ENCODE data around the gene HS2ST1. TPM values are rescaled to one million over a fixed set of nuclear protein-coding genes. Genes with fewer than 3 reads are reported as not detected.

The HS2ST1 gene
- total RNA-seq, 2 donors from 2014 or later: 11.5 to 11.7 TPM

DNA sequence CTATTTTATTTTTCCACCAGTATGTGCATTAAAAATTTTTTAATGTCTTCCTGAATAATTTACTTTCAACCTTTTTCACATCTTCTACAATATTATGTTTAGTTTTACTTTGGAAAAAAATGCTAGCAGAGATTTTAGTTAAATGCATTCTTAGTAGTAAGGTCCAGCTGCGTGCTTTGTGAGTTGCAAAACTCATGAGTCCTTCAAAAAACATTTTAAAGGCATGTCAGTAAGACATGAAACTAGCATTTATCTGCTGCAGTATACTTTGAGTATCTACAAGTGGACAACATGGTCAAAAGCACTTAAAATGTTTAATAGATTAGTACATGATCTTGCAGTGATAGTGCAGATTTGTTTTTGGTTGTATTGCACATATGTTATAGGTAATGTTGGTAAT, 139.0 kb downstream of the HS2ST1 start:
- no peak overlapping the region for H3K4me3 ChIP-seq
- H3K27me3 ChIP-seq (replicated peaks; ENCODE audit: insufficient read depth): no peaks in the 10 kb centered on the region
- TF ChIP-seq POLR2A (IDR thresholded peaks at IDR 0.05) (no peak), CTCF (IDR thresholded peaks at IDR 0.05) (no peak), POLR2AphosphoS5 (IDR thresholded peaks at IDR 0.05) (no peak)
- DNase-seq (ENCODE audit: low spot score): no peak
- 97% methylated on average over 1 of the region's 1 CpG for WGBS
- H3K4me1 ChIP-seq (replicated peaks): no peaks in the 10 kb centered on the region
- H3K36me3 ChIP-seq: no peaks in the 10 kb centered on the region
- H3K27ac ChIP-seq: no peak overlapping the region
- intact Hi-C loops (cut with DNase I): no loop called here
- no peaks in the 10 kb centered on the region for H3K9me3 ChIP-seq

DNA sequence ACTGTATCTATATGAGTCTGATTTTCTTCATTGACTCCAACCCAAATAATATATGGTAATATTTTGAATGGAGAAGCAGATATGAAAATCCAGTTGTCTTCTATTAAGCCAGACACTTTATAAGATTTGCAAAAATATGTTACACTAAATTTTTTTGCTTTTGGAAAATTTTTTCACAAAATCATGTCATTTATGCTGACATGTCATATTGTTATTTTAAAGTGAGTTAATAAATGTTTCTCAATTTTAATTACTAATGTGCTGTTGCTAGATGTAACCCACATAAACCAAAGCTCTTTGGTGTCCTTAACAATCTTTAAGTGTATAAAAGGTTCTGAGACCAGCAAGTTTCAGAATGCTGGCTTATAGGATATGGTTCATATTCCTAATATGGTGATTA, 142.5 kb downstream of the HS2ST1 start:
- Histone ChIP-seq H3K36me3 (no peaks in the 10 kb centered on the region), H3K9me3 (no peaks in the 10 kb centered on the region), H3K4me3 (no peak overlapping the region), H3K4me1 (replicated peaks) (no peaks in the 10 kb centered on the region), H3K27ac (no peak overlapping the region), H3K27me3 (replicated peaks; ENCODE audit: insufficient read depth) (no peaks in the 10 kb centered on the region)
- TF ChIP-seq POLR2AphosphoS5 (IDR thresholded peaks at IDR 0.05) (no peak), CTCF (IDR thresholded peaks at IDR 0.05) (no peak), POLR2A (IDR thresholded peaks at IDR 0.05) (no peak)
- no peak for DNase-seq (ENCODE audit: low spot score)
- intact Hi-C loops (cut with DNase I): no loop called here

DNA sequence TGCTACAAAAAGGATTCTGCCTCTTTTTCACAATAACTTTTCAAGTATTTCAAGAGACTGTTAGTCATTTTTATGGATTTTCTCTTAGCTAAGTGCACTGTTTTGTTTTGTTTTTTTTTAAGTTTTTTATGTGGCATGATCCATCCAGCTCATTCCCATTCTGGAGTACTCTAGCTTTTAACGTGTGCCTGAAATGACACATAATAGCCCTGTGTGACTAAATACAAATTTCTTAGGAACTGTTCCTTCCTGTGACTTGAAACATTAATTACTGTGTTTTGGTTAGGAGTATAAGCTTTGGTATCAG, 143.9 kb downstream of the HS2ST1 start:
- intact Hi-C loops (cut with DNase I): no loop called here
- 24% methylated on average over 1 of the region's 1 CpG for WGBS
- no peak overlapping the region for H3K27ac ChIP-seq

DNA sequence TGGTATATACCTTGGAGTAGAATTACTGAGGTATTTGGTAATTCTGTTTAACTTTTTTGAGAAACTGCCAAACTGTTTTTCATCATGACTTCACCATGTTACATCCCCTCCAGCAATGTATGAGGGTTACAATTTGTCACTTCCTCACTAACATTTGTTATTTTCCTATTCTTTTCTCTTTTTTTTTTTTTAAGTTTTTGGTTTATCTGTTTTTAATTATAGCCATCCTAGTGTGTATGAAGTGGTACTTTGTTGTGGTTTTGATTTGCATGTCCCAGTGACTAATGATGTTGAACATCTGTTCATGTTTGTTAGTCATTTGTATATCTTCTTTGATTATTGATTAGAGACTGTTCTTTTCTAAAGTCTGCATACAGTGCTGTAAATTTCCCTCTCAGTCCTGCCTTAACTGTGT, 147.3 kb downstream of the HS2ST1 start:
- H3K4me3 ChIP-seq: no peak overlapping the region
- TF ChIP-seq CTCF (IDR thresholded peaks at IDR 0.05): no peak
- no peaks in the 10 kb centered on the region for H3K4me1 ChIP-seq (replicated peaks)
- intact Hi-C loops (cut with DNase I): loop anchor here (2.0 kb wide), 1 partner anchor 29 kb away; no protein-coding TSS in a partner anchor
- H3K9me3 ChIP-seq: no peaks in the 10 kb centered on the region
- H3K36me3 ChIP-seq: no peaks in the 10 kb centered on the region
- no peak overlapping the region for H3K27ac ChIP-seq
- no peak for DNase-seq (ENCODE audit: low spot score)
- H3K27me3 ChIP-seq (replicated peaks; ENCODE audit: insufficient read depth): no peaks in the 10 kb centered on the region

More for the DNA sequence above, 143.9 kb downstream of the HS2ST1 start:
- Histone ChIP-seq H3K9me3 (no peaks in the 10 kb centered on the region), H3K4me1 (replicated peaks) (no peaks in the 10 kb centered on the region), H3K4me3 (no peak overlapping the region), H3K36me3 (no peaks in the 10 kb centered on the region), H3K27me3 (replicated peaks; ENCODE audit: insufficient read depth) (no peaks in the 10 kb centered on the region)
- no peak for TF ChIP-seq CTCF (IDR thresholded peaks at IDR 0.05)
- no peak for TF ChIP-seq POLR2A (IDR thresholded peaks at IDR 0.05)
- no peak for TF ChIP-seq POLR2AphosphoS5 (IDR thresholded peaks at IDR 0.05)
- DNase-seq (ENCODE audit: low spot score): no peak

DNA sequence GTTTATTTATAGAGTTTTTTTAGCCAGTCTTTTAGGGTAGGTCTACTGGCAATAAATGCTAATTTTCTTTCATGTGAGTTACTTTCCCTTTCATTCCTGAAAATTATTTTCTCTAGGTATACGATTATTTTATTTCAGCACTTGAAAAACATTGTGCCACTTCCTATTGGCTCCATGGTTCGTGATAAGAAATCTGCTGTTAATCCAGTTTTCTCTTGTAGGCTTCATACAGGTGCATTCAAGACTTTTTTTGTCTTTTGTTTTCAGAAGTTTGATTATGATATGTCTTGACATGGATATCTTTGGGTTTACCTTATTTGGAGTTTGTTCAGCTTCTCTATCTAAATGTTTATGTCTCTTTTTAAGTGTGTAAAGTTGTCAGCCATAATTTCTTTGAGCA, 148.3 kb downstream of the HS2ST1 start:
- Histone ChIP-seq H3K4me1 (replicated peaks) (no peaks in the 10 kb centered on the region), H3K4me3 (no peak overlapping the region), H3K36me3 (no peaks in the 10 kb centered on the region), H3K9me3 (no peaks in the 10 kb centered on the region), H3K27me3 (replicated peaks; ENCODE audit: insufficient read depth) (no peaks in the 10 kb centered on the region), H3K27ac (no peak overlapping the region)
- intact Hi-C loops (cut with DNase I): loop anchor here (2.0 kb wide), 1 partner anchor 30 kb away; no protein-coding TSS in a partner anchor
- WGBS: 60% methylated on average over 2 of the region's 2 CpGs
- no peak for DNase-seq (ENCODE audit: low spot score)
- TF ChIP-seq POLR2A (IDR thresholded peaks at IDR 0.05) (no peak), CTCF (IDR thresholded peaks at IDR 0.05) (no peak), POLR2AphosphoS5 (IDR thresholded peaks at IDR 0.05) (no peak)
